PFSK-1 (cell line): ENCODE results near the gene PDGFRB.

Source experiments
- FOXP2 ChIP-seq: optimal IDR thresholded peaks from 2 replicates; pipeline ENCODE3; 2011; ENCODE audit warnings: borderline replicate concordance, control low read depth, inconsistent platforms; ENCODE audit not compliant: insufficient read depth; ENCODE audit errors: extremely low read length, extremely low read depth
- POLR2AphosphoS5 ChIP-seq: IDR thresholded peaks from 2 replicates; pipeline ENCODE4 v1.6.1; 2012; ENCODE audit warnings: low read depth, mild to moderate bottlenecking, control low read depth, low read length, moderate library complexity
- SIN3A ChIP-seq: IDR thresholded peaks from 2 replicates; pipeline ENCODE4 v1.6.1; 2012; ENCODE audit warnings: mild to moderate bottlenecking, low read length, moderate library complexity, borderline replicate concordance; ENCODE audit not compliant: insufficient read depth
- TAF1 ChIP-seq: IDR thresholded peaks from 2 replicates; pipeline ENCODE4 v1.6.1; 2012; ENCODE audit warnings: low read length, control low read depth, borderline replicate concordance; ENCODE audit not compliant: insufficient read depth
- TF ChIP-seq, protein P1 (sequence below), 2 experiments: IDR thresholded peaks; 2 replicates each; pipeline versions ENCODE4 v1.6.1 to v1.8.0; 2011 to 2012; ENCODE audit warnings: low read depth in 2 of 2, low read length in 2 of 2, control low read depth in 1 of 2, inconsistent platforms in 1 of 2, mild to moderate bottlenecking in 1 of 2, moderate library complexity in 1 of 2; ENCODE audit not compliant: insufficient read depth in 1 of 2

PDGFRB gene

DNA sequence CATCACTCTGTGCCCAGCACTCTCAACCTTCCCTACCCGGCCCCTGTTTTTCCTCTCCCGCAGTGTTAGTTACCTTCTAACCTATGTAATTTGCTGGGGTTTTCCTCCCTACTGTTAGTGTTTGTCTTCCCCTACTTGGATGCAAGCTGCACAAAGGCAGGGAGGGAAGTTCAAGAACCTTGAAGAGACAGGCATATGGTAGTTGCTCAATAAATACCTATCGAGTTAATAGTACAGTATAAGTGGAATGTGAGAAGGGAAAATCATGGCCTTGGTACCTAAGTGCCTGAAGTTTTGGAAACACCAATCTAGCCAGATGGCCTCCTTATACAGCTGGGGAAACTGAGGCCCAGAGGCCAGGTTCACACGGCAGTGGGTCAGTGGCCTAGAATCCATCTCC, 24.2 kb downstream of the PDGFRB start:
- no peak for TF ChIP-seq POLR2AphosphoS5
- TF ChIP-seq, protein P1, sequence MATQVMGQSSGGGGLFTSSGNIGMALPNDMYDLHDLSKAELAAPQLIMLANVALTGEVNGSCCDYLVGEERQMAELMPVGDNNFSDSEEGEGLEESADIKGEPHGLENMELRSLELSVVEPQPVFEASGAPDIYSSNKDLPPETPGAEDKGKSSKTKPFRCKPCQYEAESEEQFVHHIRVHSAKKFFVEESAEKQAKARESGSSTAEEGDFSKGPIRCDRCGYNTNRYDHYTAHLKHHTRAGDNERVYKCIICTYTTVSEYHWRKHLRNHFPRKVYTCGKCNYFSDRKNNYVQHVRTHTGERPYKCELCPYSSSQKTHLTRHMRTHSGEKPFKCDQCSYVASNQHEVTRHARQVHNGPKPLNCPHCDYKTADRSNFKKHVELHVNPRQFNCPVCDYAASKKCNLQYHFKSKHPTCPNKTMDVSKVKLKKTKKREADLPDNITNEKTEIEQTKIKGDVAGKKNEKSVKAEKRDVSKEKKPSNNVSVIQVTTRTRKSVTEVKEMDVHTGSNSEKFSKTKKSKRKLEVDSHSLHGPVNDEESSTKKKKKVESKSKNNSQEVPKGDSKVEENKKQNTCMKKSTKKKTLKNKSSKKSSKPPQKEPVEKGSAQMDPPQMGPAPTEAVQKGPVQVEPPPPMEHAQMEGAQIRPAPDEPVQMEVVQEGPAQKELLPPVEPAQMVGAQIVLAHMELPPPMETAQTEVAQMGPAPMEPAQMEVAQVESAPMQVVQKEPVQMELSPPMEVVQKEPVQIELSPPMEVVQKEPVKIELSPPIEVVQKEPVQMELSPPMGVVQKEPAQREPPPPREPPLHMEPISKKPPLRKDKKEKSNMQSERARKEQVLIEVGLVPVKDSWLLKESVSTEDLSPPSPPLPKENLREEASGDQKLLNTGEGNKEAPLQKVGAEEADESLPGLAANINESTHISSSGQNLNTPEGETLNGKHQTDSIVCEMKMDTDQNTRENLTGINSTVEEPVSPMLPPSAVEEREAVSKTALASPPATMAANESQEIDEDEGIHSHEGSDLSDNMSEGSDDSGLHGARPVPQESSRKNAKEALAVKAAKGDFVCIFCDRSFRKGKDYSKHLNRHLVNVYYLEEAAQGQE (IDR thresholded peaks at IDR 0.05; ENCODE audit: insufficient read depth in 1 of 2, low read depth in 2 of 2, low read length in 2 of 2), result no peak
- no peak for TF ChIP-seq SIN3A

DNA sequence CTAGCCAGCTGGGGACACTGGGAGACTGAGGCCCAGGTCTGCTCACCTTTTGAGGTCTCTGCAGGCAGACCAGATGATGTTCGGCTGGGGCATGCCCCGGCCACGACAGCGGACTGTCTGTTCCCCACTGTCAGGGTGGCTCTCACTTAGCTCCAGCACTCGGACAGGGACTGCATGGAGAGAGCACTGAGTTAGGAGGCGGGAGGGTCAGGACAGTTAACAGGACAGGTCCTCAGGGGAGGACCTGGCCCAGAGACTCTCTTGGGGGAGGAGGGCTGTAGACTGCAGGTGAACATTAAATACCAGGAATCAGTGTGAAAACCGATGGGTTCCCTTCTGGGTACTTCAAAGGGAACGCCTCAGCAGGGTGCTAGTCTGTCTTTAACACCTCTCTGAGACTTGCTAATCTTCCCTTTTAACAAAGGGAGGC, 25.1 kb downstream of the PDGFRB start:
- TF ChIP-seq POLR2AphosphoS5 (no peak), SIN3A (no peak), TAF1 (no peak), FOXP2 (no peak)
- TF ChIP-seq, protein P1 (IDR thresholded peaks at IDR 0.05; ENCODE audit: insufficient read depth in 1 of 2, low read depth in 2 of 2, low read length in 2 of 2), result no peak

DNA sequence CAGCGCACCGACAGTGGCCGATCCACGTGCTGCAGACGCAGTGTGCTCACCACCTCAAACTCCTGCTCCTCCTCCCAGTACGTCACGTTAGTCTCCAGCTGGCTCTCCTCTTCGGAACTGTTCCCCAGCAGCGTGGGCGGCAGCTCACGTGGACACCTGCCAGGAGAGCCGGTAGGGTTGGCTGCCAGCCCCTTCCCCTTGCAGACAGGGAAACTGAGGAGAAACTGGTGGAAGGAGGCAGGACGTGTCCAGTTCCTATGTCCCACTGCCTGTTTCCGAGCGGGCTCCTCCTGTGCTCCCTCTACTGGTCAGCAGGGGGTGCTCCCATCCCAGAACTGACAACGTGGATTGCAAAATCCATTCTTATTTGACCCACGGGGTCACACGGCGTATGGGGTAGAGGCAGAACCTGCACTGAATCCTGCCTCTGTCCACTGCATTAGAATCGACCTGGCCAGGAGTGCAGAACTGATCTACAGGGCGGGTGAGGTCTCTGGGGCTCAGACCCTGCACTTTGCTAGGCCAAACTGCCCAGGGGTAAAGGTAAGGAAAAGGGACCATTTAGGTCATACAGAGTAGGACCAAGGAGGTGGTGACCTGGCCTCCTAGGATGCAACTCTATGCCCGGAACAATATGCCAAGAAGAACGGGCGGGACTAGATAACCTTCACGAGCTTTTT, 25.7 kb downstream of the PDGFRB start:
- TF ChIP-seq, protein P1 (IDR thresholded peaks at IDR 0.05; ENCODE audit: insufficient read depth in 1 of 2, low read depth in 2 of 2, low read length in 2 of 2), result no peak
- TF ChIP-seq TAF1, result no peak
- no peak for TF ChIP-seq SIN3A
- TF ChIP-seq POLR2AphosphoS5, result no peak
- TF ChIP-seq FOXP2, result no peak

DNA sequence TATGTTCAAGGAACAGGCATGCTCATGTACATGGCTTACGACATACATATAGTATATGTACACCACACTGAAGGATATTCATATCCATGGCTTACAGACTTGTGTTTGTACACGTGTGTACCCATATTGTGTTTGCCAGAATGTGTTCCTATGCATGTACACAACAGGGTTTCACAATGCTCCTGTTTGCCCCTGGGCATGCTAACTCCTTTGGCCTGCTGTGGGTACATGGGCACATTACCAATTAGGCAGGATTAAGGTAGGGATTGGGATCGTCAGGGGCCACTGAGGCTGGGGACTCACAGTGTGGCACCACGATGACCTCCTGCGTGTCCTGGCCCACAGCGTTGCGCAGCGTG, 26.2 kb downstream of the PDGFRB start:
- TF ChIP-seq TAF1, result no peak
- no peak for TF ChIP-seq POLR2AphosphoS5
- TF ChIP-seq FOXP2, result no peak
- TF ChIP-seq, protein P1 (IDR thresholded peaks at IDR 0.05; ENCODE audit: insufficient read depth in 1 of 2, low read depth in 2 of 2, low read length in 2 of 2), result no peak
- no peak for TF ChIP-seq SIN3A

DNA sequence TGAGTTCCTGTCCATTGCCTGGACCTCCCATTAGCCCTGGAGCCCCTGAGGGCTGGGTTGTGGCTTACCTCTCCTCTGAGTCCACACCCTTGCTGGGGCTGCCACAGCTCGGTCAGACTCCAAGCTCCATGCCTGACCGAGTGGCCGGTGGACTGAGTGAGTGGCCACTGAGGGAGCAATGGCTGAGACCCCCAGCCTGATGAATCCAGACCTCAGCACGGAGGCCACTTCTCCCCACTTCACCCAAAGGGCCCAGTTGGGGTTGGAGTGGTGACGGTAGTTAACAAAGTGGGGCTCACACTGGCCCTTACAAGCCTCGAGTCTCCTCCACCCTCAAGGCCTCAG, 28.8 kb downstream of the PDGFRB start:
- no peak for TF ChIP-seq FOXP2
- TF ChIP-seq, protein P1 (IDR thresholded peaks at IDR 0.05; ENCODE audit: insufficient read depth in 1 of 2, low read depth in 2 of 2, low read length in 2 of 2), result no peak
- TF ChIP-seq POLR2AphosphoS5, result no peak
- TF ChIP-seq SIN3A, result no peak
- no peak for TF ChIP-seq TAF1
